ENCODE data around the gene KRT13.

The KRT13 gene

GRCh38 chr17:41519501-41520224 is 14.3 kb upstream of the KRT13 start:
- in situ Hi-C loops (cut with MboI; ENCODE audit: low pct_unique_long_range_greater_than_20kb, low sequenced_read_pairs, unreplicated experiment) = no loop called here
- no peak for TF ChIP-seq CTCF (IDR thresholded peaks at IDR 0.05; ENCODE audit: extremely low read depth, insufficient read depth, missing control alignments)
- no peak for DNase-seq (ENCODE audit: low spot score)

- no peak for DNase-seq (ENCODE audit: low spot score)
- no peak for TF ChIP-seq CTCF (IDR thresholded peaks at IDR 0.05; ENCODE audit: extremely low read depth, insufficient read depth, missing control alignments)
- in situ Hi-C loops (cut with MboI; ENCODE audit: low pct_unique_long_range_greater_than_20kb, low sequenced_read_pairs, unreplicated experiment) = no loop called here
Observed at GRCh38 chr17:41518789-41519449, 13.5 kb upstream of the KRT13 start, which contains the start of gene KRT15. TSS of gene KRT15 (minus strand) at chr17:41518890. CDS start at chr17:41518827, 63 bp downstream.

GRCh38 chr17:41518031-41518430 is 12.6 kb upstream of the KRT13 start:
- in situ Hi-C loops (cut with MboI; ENCODE audit: low pct_unique_long_range_greater_than_20kb, low sequenced_read_pairs, unreplicated experiment) = no loop called here
- DNase-seq (ENCODE audit: low spot score) = no peak
- no peak for TF ChIP-seq CTCF (IDR thresholded peaks at IDR 0.05; ENCODE audit: extremely low read depth, insufficient read depth, missing control alignments)

- no peak for TF ChIP-seq CTCF (IDR thresholded peaks at IDR 0.05; ENCODE audit: extremely low read depth, insufficient read depth, missing control alignments)
Observed at GRCh38 chr17:41516830-41517283, 11.4 kb upstream of the KRT13 start.

GRCh38 chr17:41516147-41516829 is 10.9 kb upstream of the KRT13 start:
- in situ Hi-C loops (cut with MboI; ENCODE audit: low pct_unique_long_range_greater_than_20kb, low sequenced_read_pairs, unreplicated experiment) = no loop called here
- no peak for TF ChIP-seq CTCF (IDR thresholded peaks at IDR 0.05; ENCODE audit: extremely low read depth, insufficient read depth, missing control alignments)
- no peak for DNase-seq (ENCODE audit: low spot score)

More at GRCh38 chr17:41516830-41517283, 11.4 kb upstream of the KRT13 start:
- in situ Hi-C loops (cut with MboI; ENCODE audit: low pct_unique_long_range_greater_than_20kb, low sequenced_read_pairs, unreplicated experiment) = no loop called here
- no peak for DNase-seq (ENCODE audit: low spot score)

GRCh38 chr17:41513168-41513547 is 7.7 kb upstream of the KRT13 start:
- no peak for TF ChIP-seq CTCF (IDR thresholded peaks at IDR 0.05; ENCODE audit: extremely low read depth, insufficient read depth, missing control alignments)
- in situ Hi-C loops (cut with MboI; ENCODE audit: low pct_unique_long_range_greater_than_20kb, low sequenced_read_pairs, unreplicated experiment) = no loop called here
- DNase-seq (ENCODE audit: low spot score) = no peak
